CD4-positive, alpha-beta T cell (primary cell): Measurements from ENCODE around the gene METTL25. TPM values are rescaled to one million over a fixed set of nuclear protein-coding genes. Genes with fewer than 3 reads are reported as not detected.

Experiments
- ATAC-seq: fragments of 200-7000 bp; cut with Tn5 transposase; one replicate; pipeline ENCODE4 v1.10.0; 2022; ENCODE audit warnings: mild to moderate bottlenecking; ENCODE audit not compliant: poor library complexity
- CTCF ChIA-PET: fragments of 350-600 bp; sonication (Branson Sonifier 250); formaldehyde crosslinking; loops from one replicate; lab custom pipeline; 2021; ENCODE audit warnings: antibody characterized with exemption, inconsistent platforms; lab: Charles Lee
- POLR2A ChIA-PET: fragments of 350-600 bp; sonication (Branson Sonifier 250); formaldehyde crosslinking; loops from one replicate; lab custom pipeline; 2021; ENCODE audit warnings: antibody characterized with exemption, inconsistent platforms; lab: Charles Lee
- DNase-seq, 14 experiments: peaks; one replicate each; pipeline ENCODE4 v3.0.0-alpha.2; 2013 to 2020; ENCODE audit warnings: mixed read lengths in 2 of 14
- H3K27ac ChIP-seq, 2 donors: one replicate each; pipeline versions ENCODE4 v1.5.1 to v1.7.0; 2013; ENCODE audit warnings: low read length in 2 of 2, low read depth in 1 of 2, mild to moderate bottlenecking in 1 of 2
- H3K27me3 ChIP-seq, 2 experiments: 1 replicate in 1 of 2; 2 replicates in 1 of 2; pipeline versions ENCODE4 v1.6.1 to v1.7.0; 2013; ENCODE audit warnings: low read length in 2 of 2, control low read depth in 1 of 2, mild to moderate bottlenecking in 1 of 2, moderate library complexity in 1 of 2; ENCODE audit not compliant: insufficient read depth in 2 of 2, control insufficient read depth in 1 of 2
- H3K36me3 ChIP-seq: one replicate; pipeline ENCODE4 v1.6.1; 2013; ENCODE audit warnings: low read length, control low read depth; ENCODE audit not compliant: insufficient read depth
- H3K4me1 ChIP-seq: one replicate; pipeline ENCODE4 v1.6.1; 2013; ENCODE audit warnings: low read length, control low read depth; ENCODE audit not compliant: insufficient read depth
- H3K4me3 ChIP-seq: one replicate; pipeline ENCODE4 v1.5.1; 2013; ENCODE audit warnings: mild to moderate bottlenecking, low read length, moderate library complexity
- H3K9me3 ChIP-seq, 2 experiments: 1 replicate in 1 of 2; 2 replicates in 1 of 2; pipeline versions ENCODE4 v1.6.1 to v1.7.0; 2013; ENCODE audit warnings: low read length in 2 of 2, mild to moderate bottlenecking in 2 of 2, control low read depth in 1 of 2, moderate library complexity in 1 of 2; ENCODE audit not compliant: control insufficient read depth in 1 of 2, insufficient read depth in 1 of 2
- H3K27ac Mint-ChIP-seq: one replicate; pipeline ENCODE4 v1.8.0; 2020; ENCODE audit warnings: mixed read lengths
- H3K27me3 Mint-ChIP-seq: one replicate; pipeline ENCODE4 v1.8.0; 2021; ENCODE audit warnings: mixed read lengths
- H3K36me3 Mint-ChIP-seq: one replicate; pipeline ENCODE4 v1.8.0; 2021; ENCODE audit warnings: low read depth, mixed read lengths
- H3K4me1 Mint-ChIP-seq: one replicate; pipeline ENCODE4 v1.8.0; 2021; ENCODE audit warnings: low read depth, mixed read lengths
- H3K4me3 Mint-ChIP-seq: one replicate; pipeline ENCODE4 v1.8.0; 2020; ENCODE audit warnings: mild to moderate bottlenecking, mixed read lengths
- H3K9me3 Mint-ChIP-seq: one replicate; pipeline ENCODE4 v1.8.0; 2020; ENCODE audit warnings: mixed read lengths
- CTCF ChIP-seq: fragments of 200-600 bp; IDR thresholded peaks from one replicate; pipeline ENCODE4 v1.8.0; 2022; ENCODE audit warnings: antibody characterized with exemption, mild to moderate bottlenecking
- intact Hi-C, 2 experiments: fragments of 100-400 bp; cut with DNase I in 1 of 2; cut with micrococcal nuclease in 1 of 2; formaldehyde crosslinking; loops; one replicate each; pipeline versions ENCODE4 v1.15.1 to v1.9.0; 2023 to 2025; cut with DNase I, micrococcal nuclease
- total RNA-seq, 174 experiments: library from RNA in 2 of 174; stranded (reverse) in 2 of 174; gene quantifications; one replicate each; pipeline ENCODE4 v1.2.3 and lab custom pipeline; 2021 to 2026

The METTL25 gene
- total RNA-seq, 2 experiments from 2014 or later: 12.4 to 12.6 TPM

DNA sequence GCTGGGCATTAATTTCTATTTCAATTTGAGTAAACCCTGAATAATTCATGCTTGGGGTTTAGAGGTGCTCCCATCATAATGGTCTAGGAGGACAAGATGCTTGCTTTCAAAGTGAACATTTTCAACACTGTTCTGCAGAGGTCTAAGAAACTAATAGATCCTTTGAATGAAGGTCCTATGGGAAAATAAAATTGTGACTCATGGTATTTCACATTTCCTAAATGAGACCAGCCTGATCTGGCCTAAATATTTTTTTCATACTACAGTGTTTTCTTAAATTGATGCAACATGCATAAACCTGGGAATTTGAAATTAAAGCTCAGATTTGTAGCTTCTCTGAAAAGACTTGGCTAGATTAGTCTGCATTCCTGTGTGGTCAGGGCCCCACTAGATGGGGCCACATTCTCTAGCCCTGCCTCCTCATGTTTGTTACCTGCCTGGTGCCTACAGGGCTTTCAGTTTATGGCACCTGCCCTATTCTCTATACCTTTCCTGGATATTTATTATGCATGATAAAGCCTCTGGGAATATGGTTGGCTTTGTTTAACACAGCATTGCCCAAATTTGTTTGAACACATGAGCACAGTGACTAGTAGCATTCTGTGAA lies 112.7 kb downstream of the METTL25 start:
- no peak for TF ChIP-seq CTCF
- no peak for DNase-seq
- H3K9me3 ChIP-seq: peaks cover 4 to 13% of the 10 kb centered on the region in 2 experiments
- no peak overlapping the region for H3K27ac ChIP-seq
- no peaks in the 10 kb centered on the region for H3K4me1 Mint-ChIP-seq
- peaks cover 96% of the 10 kb centered on the region for H3K36me3 Mint-ChIP-seq
- ChIA-PET POLR2A (no interaction called here), CTCF (no interaction called here)
- no peaks in the 10 kb centered on the region for H3K4me1 ChIP-seq
- ATAC-seq: no peak
- H3K9me3 Mint-ChIP-seq: peaks cover 3% of the 10 kb centered on the region
- peaks cover 22% of the 10 kb centered on the region for H3K36me3 ChIP-seq
- H3K27me3 Mint-ChIP-seq: no peaks in the 10 kb centered on the region
- no peak overlapping the region for H3K4me3 ChIP-seq
- H3K27ac Mint-ChIP-seq: no peak overlapping the region
- no peak overlapping the region for H3K4me3 Mint-ChIP-seq
- intact Hi-C loops: no loop called here
- no peaks in the 10 kb centered on the region for H3K27me3 ChIP-seq

DNA sequence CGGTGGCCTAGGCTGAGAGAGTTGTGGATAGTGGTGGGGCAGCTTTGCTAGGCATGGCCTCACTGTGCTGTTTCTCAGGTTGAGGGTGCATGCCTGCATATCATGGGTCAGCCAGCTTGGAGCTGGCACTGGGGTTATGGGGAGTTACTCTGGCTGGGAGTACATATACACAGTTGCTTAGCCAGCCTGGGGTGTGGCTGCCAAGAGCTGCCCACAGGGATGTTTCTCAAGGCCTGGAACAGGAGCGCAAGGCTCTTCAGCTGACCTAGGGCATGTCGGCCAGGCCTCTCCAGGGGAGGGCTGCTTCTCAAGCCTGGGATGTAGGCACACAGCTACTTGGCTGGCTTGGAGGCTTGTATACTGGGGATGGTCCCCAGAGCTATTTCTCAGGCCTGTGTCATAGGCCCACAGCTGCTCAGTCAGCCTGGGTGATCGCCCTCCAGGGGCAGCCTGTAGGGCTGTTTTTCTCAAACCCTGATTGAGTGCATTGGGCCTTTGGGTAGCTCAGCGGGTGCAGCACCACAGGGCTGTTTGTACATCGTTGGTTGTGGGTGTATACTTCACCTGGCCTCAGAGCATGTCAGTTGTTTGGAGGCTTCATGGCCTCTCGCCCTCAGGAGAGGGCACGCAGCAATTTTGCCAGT lies 114.9 kb downstream of the METTL25 start:
- Mint-ChIP-seq H3K27ac (no peak overlapping the region), H3K4me1 (no peaks in the 10 kb centered on the region), H3K9me3 (peaks cover 3% of the 10 kb centered on the region), H3K27me3 (no peaks in the 10 kb centered on the region), H3K36me3 (peaks cover 84% of the 10 kb centered on the region), H3K4me3 (no peak overlapping the region)
- POLR2A ChIA-PET: no interaction called here
- ATAC-seq (no peak), DNase-seq (peak in 1 of 14 experiments; percentile 1)
- no peak for TF ChIP-seq CTCF
- Histone ChIP-seq H3K36me3 (peaks cover 22% of the 10 kb centered on the region), H3K9me3 (peaks cover 4 to 13% of the 10 kb centered on the region in 2 experiments), H3K27me3 (no peaks in the 10 kb centered on the region), H3K4me3 (no peak overlapping the region), H3K4me1 (no peaks in the 10 kb centered on the region), H3K27ac (no peak overlapping the region)
- intact Hi-C loops: no loop called here
- CTCF ChIA-PET: no interaction called here

GRCh38 chr12:82474181-82474797 lies 116.0 kb downstream of the METTL25 start:
- Mint-ChIP-seq H3K4me1 (no peaks in the 10 kb centered on the region), H3K27ac (no peak overlapping the region), H3K4me3 (no peak overlapping the region), H3K36me3 (peaks cover 81% of the 10 kb centered on the region), H3K9me3 (no peaks in the 10 kb centered on the region), H3K27me3 (no peaks in the 10 kb centered on the region)
- peaks cover 4 to 13% of the 10 kb centered on the region in 2 experiments for H3K9me3 ChIP-seq
- no peak overlapping the region for H3K27ac ChIP-seq
- ChIA-PET CTCF (no interaction called here), POLR2A (no interaction called here)
- no peak overlapping the region for H3K4me3 ChIP-seq
- ATAC-seq (no peak), DNase-seq (no peak)
- no peaks in the 10 kb centered on the region for H3K4me1 ChIP-seq
- TF ChIP-seq CTCF: no peak
- H3K36me3 ChIP-seq: peaks cover 12% of the 10 kb centered on the region
- intact Hi-C loops: no loop called here
- no peaks in the 10 kb centered on the region for H3K27me3 ChIP-seq
